Measurements from ENCODE around the gene CHRM1. TPM values are rescaled to one million over a fixed set of nuclear protein-coding genes. Genes with fewer than 3 reads are reported as not detected.

The CHRM1 gene
- total RNA-seq, 1 experiment from 2014 or later: not detected

DNA sequence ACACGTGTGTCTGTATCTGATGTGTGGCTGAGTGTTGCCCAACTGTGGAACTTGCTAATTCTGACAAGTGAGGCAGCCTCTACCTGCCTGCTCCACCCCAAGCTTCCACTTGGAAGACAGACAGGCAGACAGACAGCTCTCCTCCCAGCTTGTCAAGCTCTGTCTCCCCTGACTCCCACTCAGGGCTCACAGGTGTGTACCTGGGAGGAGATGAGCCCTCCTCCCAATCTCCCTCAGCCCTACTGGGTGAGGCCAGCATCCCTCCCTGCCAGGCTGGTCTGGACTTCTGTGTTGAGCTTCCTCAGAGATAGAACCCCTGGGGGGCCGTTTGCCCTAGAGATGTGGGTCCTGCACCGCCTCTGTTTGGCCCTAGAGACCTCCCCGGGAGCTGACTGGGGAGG is 1.0 kb upstream of the CHRM1 start:
- no peak overlapping the region for H3K27ac ChIP-seq (ENCODE audit: low read length)
- no peaks in the 10 kb centered on the region for H4K20me1 ChIP-seq (ENCODE audit: low read length)
- H3K9ac ChIP-seq (ENCODE audit: low read length): no peak overlapping the region
- H3K36me3 ChIP-seq (ENCODE audit: low read depth, low read length): no peaks in the 10 kb centered on the region
- no peaks in the 10 kb centered on the region; the same call in 1 of the 2 replicates for H3K4me1 ChIP-seq (ENCODE audit: insufficient read depth, low read length)
- H3K4me2 ChIP-seq (ENCODE audit: low read length): no peak overlapping the region
- H3K4me3 ChIP-seq (ENCODE audit: low read length): no peak overlapping the region
- CTCF ChIA-PET: no interaction called here
- H3K9me3 ChIP-seq (ENCODE audit: low read length): no peaks in the 10 kb centered on the region
- ATAC-seq (peak; percentile 35), DNase-seq (no peak)
- no peaks in the 10 kb centered on the region for H3F3A ChIP-seq (ENCODE audit: low read length, unreplicated experiment)
- no peak overlapping the region for H2AFZ ChIP-seq (ENCODE audit: low read length)
- H3K79me2 ChIP-seq (ENCODE audit: low read length): no peaks in the 10 kb centered on the region
- TF ChIP-seq, protein P1, sequence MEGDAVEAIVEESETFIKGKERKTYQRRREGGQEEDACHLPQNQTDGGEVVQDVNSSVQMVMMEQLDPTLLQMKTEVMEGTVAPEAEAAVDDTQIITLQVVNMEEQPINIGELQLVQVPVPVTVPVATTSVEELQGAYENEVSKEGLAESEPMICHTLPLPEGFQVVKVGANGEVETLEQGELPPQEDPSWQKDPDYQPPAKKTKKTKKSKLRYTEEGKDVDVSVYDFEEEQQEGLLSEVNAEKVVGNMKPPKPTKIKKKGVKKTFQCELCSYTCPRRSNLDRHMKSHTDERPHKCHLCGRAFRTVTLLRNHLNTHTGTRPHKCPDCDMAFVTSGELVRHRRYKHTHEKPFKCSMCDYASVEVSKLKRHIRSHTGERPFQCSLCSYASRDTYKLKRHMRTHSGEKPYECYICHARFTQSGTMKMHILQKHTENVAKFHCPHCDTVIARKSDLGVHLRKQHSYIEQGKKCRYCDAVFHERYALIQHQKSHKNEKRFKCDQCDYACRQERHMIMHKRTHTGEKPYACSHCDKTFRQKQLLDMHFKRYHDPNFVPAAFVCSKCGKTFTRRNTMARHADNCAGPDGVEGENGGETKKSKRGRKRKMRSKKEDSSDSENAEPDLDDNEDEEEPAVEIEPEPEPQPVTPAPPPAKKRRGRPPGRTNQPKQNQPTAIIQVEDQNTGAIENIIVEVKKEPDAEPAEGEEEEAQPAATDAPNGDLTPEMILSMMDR (conservative IDR thresholded peaks at IDR 0.05; ENCODE audit: low read depth, low read length): no peak
- TF ChIP-seq EZH2 (IDR thresholded peaks at IDR 0.05; ENCODE audit: low read length, unreplicated experiment): no peak
- no peak for TF ChIP-seq EZH2phosphoT487 (IDR thresholded peaks at IDR 0.05; ENCODE audit: borderline replicate concordance, low read length)
- peaks cover 13% of the 10 kb centered on the region for H3K27me3 ChIP-seq (ENCODE audit: low read length)
- H3K9me2 ChIP-seq (replicated peaks; ENCODE audit: low read length): no peaks in the 10 kb centered on the region
- BruUV-seq (replicated peaks): no TSS peak
- intact Hi-C loops (cut with micrococcal nuclease): no loop called here
- POLR2A ChIA-PET (ENCODE audit: unreplicated experiment): no interaction called here

DNA sequence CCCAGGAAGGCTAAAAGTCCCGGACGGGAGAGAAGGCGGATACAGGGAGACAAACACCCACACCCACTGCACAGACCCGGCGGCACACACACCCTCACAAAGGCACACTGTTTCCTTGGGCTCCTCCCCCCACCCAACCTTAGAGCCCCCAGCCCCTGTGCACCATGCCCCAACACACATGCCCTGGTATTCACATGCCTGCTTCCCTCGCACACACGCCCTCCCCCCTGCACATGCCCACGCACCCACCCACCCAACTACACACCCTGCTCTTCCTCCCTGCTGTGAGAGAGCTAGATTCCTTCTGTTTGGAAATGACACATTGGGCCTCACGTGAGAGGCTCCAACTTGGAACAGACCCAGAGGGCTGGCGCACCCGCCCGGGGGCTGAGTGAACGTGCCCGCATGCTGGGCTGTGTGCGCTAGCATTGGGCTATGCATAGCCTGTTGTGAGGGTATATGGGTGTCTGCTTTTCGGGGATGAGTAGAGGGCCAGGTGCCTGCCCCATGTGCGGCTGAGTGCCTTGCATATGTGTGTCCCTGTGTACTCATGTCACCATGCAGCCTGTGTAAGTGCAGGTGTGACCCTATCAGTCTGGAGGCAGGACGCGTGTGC is 518 bp upstream of the CHRM1 start:
- ChIA-PET POLR2A (ENCODE audit: unreplicated experiment) (no interaction called here), CTCF (interaction anchor here (0.6 kb wide), 1 partner anchor 16 kb away, joined by 4 read pairs; no protein-coding TSS in a partner anchor)
- ATAC-seq: peak; percentile 54
- H3K27me3 ChIP-seq (ENCODE audit: low read length): peaks cover 13% of the 10 kb centered on the region
- peak overlapping the region; percentile 55 for H3K4me2 ChIP-seq (ENCODE audit: low read length)
- no TSS peak for BruUV-seq (replicated peaks)
- TF ChIP-seq, protein P1 (conservative IDR thresholded peaks at IDR 0.05; ENCODE audit: low read depth, low read length): no peak
- TF ChIP-seq EZH2phosphoT487 (IDR thresholded peaks at IDR 0.05; ENCODE audit: borderline replicate concordance, low read length) (no peak), EZH2 (IDR thresholded peaks at IDR 0.05; ENCODE audit: low read length, unreplicated experiment) (no peak)
- H3K9me3 ChIP-seq (ENCODE audit: low read length): no peaks in the 10 kb centered on the region
- no peaks in the 10 kb centered on the region for H3F3A ChIP-seq (ENCODE audit: low read length, unreplicated experiment)
- H4K20me1 ChIP-seq (ENCODE audit: low read length): no peaks in the 10 kb centered on the region
- H3K9ac ChIP-seq (ENCODE audit: low read length): no peak overlapping the region
- no peaks in the 10 kb centered on the region for H3K79me2 ChIP-seq (ENCODE audit: low read length)
- H3K27ac ChIP-seq (ENCODE audit: low read length): no peak overlapping the region
- no peaks in the 10 kb centered on the region; the same call in 1 of the 2 replicates for H3K4me1 ChIP-seq (ENCODE audit: insufficient read depth, low read length)
- no peaks in the 10 kb centered on the region for H3K36me3 ChIP-seq (ENCODE audit: low read depth, low read length)
- H3K4me3 ChIP-seq (ENCODE audit: low read length): no peak overlapping the region
- H2AFZ ChIP-seq (ENCODE audit: low read length): no peak overlapping the region
- intact Hi-C loops (cut with micrococcal nuclease): no loop called here
- H3K9me2 ChIP-seq (replicated peaks; ENCODE audit: low read length): no peaks in the 10 kb centered on the region
- peak; percentile 50 for DNase-seq

DNA sequence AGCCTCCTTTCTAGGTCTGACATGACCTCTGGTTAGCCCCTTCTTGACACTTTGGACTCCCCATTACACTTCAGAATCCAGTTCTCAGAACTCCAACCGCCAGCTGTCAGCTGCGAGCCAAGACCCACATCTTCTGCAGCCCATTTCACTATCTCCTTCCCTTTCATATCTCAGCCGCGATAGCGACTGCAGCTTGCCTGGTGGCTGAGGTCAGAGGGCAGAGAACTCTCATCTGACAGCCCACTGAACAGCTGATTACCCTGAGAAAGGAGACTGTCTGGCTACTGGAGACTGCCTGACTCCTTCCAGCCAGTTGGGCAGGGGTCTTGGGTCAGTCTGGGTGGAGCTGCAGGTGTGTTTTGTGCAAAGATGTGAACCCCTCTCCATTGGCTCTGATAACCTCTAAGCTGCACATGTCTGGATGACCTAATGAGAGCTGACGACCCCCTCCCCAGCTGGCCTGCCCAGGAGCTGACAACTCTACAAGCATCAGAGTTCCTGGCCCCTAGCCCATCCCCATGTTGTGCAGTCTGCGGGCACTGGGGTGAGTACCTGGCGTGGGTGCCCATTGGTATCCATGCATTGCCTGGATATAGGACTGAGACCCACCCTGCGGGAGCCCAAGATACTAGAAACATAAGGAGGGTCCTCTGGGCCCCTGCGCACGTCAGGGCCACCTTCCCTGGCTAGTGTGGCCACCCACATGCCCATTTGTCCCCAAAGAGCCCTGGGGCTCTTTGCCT is 1.1 kb downstream of the CHRM1 start:
- Histone ChIP-seq H3K9me3 (ENCODE audit: low read length) (no peaks in the 10 kb centered on the region), H3F3A (ENCODE audit: low read length, unreplicated experiment) (no peaks in the 10 kb centered on the region), H4K20me1 (ENCODE audit: low read length) (no peaks in the 10 kb centered on the region), H3K27ac (ENCODE audit: low read length) (no peak overlapping the region), H3K4me2 (ENCODE audit: low read length) (no peak overlapping the region), H3K79me2 (ENCODE audit: low read length) (no peaks in the 10 kb centered on the region), H3K4me1 (ENCODE audit: insufficient read depth, low read length) (no peaks in the 10 kb centered on the region; the same call in 1 of the 2 replicates), H3K9ac (ENCODE audit: low read length) (no peak overlapping the region), H3K9me2 (replicated peaks; ENCODE audit: low read length) (no peaks in the 10 kb centered on the region), H3K27me3 (ENCODE audit: low read length) (peaks cover 17% of the 10 kb centered on the region), H3K4me3 (ENCODE audit: low read length) (no peak overlapping the region), H2AFZ (ENCODE audit: low read length) (no peak overlapping the region), H3K36me3 (ENCODE audit: low read depth, low read length) (no peaks in the 10 kb centered on the region)
- TF ChIP-seq EZH2 (IDR thresholded peaks at IDR 0.05; ENCODE audit: low read length, unreplicated experiment) (no peak), EZH2phosphoT487 (IDR thresholded peaks at IDR 0.05; ENCODE audit: borderline replicate concordance, low read length) (no peak)
- TF ChIP-seq, protein P1 (conservative IDR thresholded peaks at IDR 0.05; ENCODE audit: low read depth, low read length): no peak
- intact Hi-C loops (cut with micrococcal nuclease): no loop called here
- POLR2A ChIA-PET (ENCODE audit: unreplicated experiment): no interaction called here
- CTCF ChIA-PET: interaction anchor here (0.5 to 1.5 kb wide), 2 partner anchors 11 to 91 kb away, joined by 3 to 4 read pairs; no protein-coding TSS in a partner anchor
- no peak for ATAC-seq
- no TSS peak for BruUV-seq (replicated peaks)
- DNase-seq: no peak
